Astrocyte (in vitro differentiated cells and primary cell): ENCODE results near the gene SULF2.

ENCODE experiments used
- EZH2 ChIP-seq: IDR thresholded peaks from 2 replicates; pipeline ENCODE4 v1.6.1; 2012; ENCODE audit warnings: mild to moderate bottlenecking, low read length, inconsistent platforms; ENCODE audit not compliant: insufficient read depth
- TF ChIP-seq, protein P1 (sequence below): IDR thresholded peaks from 2 replicates; pipeline ENCODE4 v1.5.1; 2011; ENCODE audit warnings: low read depth, mild to moderate bottlenecking, inconsistent platforms, low read length, moderate library complexity; ENCODE audit not compliant: insufficient read depth

DNA sequence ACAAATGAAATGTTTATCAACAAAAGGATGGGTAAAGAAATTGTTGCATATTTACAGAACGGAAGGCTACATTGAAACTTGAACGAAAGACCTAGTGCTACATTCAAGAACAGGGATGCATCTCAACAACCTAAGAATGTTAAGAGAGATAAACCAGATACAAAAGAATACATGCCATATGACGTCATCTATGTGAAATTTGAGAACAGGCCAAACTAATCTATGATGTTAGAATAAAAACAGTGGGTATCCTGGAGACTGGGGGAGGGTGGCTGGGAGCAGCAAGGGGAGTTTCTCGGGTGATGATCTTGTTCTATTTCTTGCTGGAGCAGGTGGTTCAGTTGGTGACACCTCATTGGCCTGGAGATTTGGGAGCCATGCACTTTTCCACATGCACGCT is 81.5 kb downstream of the SULF2 start:
- TF ChIP-seq, protein P1, sequence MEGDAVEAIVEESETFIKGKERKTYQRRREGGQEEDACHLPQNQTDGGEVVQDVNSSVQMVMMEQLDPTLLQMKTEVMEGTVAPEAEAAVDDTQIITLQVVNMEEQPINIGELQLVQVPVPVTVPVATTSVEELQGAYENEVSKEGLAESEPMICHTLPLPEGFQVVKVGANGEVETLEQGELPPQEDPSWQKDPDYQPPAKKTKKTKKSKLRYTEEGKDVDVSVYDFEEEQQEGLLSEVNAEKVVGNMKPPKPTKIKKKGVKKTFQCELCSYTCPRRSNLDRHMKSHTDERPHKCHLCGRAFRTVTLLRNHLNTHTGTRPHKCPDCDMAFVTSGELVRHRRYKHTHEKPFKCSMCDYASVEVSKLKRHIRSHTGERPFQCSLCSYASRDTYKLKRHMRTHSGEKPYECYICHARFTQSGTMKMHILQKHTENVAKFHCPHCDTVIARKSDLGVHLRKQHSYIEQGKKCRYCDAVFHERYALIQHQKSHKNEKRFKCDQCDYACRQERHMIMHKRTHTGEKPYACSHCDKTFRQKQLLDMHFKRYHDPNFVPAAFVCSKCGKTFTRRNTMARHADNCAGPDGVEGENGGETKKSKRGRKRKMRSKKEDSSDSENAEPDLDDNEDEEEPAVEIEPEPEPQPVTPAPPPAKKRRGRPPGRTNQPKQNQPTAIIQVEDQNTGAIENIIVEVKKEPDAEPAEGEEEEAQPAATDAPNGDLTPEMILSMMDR, result no peak
- no peak for TF ChIP-seq EZH2
